Aorta (tissue), 5 donors: Measurements from ENCODE around the gene CEP128. TPM values are rescaled to one million over a fixed set of nuclear protein-coding genes. Genes with fewer than 3 reads are reported as not detected.

Source experiments
- ATAC-seq: fragments of 200-7000 bp; cut with Tn5 transposase; one replicate; pipeline ENCODE4 v1.9.1; 2022; ENCODE audit warnings: moderate library complexity; ENCODE audit not compliant: low FRiP score
- DNase-seq, 2 donors: peaks; one replicate each; pipeline ENCODE4 v3.0.0-alpha.2; 2020
- H3K27ac ChIP-seq, 2 donors: one replicate each; pipeline ENCODE4 v1.5.1; 2013; ENCODE audit warnings: low read length in 2 of 2, mild to moderate bottlenecking in 2 of 2, moderate library complexity in 2 of 2, control low read depth in 1 of 2, inconsistent platforms in 1 of 2, low read depth in 1 of 2
- H3K27me3 ChIP-seq, 2 donors: one replicate each; pipeline ENCODE4 v1.6.1; 2013; ENCODE audit warnings: control low read depth in 1 of 2, low read length in 1 of 2, mild to moderate bottlenecking in 1 of 2, moderate library complexity in 1 of 2; ENCODE audit not compliant: insufficient read depth in 2 of 2, control insufficient read depth in 1 of 2
- H3K36me3 ChIP-seq, 2 donors: one replicate each; pipeline ENCODE4 v1.6.1; 2013; ENCODE audit warnings: control low read depth in 1 of 2, low read length in 1 of 2, mild to moderate bottlenecking in 1 of 2; ENCODE audit not compliant: insufficient read depth in 2 of 2, control insufficient read depth in 1 of 2
- H3K4me1 ChIP-seq, 2 donors: one replicate each; pipeline ENCODE4 v1.6.1; 2013; ENCODE audit warnings: low read length in 2 of 2, control low read depth in 1 of 2, mild to moderate bottlenecking in 1 of 2, moderate library complexity in 1 of 2; ENCODE audit not compliant: insufficient read depth in 2 of 2, control insufficient read depth in 1 of 2
- H3K4me3 ChIP-seq, 2 donors: one replicate each; pipeline ENCODE4 v1.5.1; 2013; ENCODE audit warnings: low read length in 2 of 2, control low read depth in 1 of 2, mild to moderate bottlenecking in 1 of 2
- H3K9me3 ChIP-seq: one replicate; pipeline ENCODE4 v1.6.1; 2013; ENCODE audit warnings: mild to moderate bottlenecking, low read length; ENCODE audit not compliant: control insufficient read depth
- whole genome bisulfite sequencing, 2 donors: extraction: QIAGEN DNeasy Blood & Tissue Kit; methylation state at CpG; one replicate each; pipeline ENCODE4 v1.1.7; 2013; 5-methylcytosine and 5-hydroxymethylcytosine counted together
- intact Hi-C, 2 donors: fragments of 100-400 bp; cut with DNase I; formaldehyde crosslinking; loops; one replicate each; pipeline versions ENCODE4 v1.14.2 to v1.15.0; 2022
- polyA plus RNA-seq, 2 donors: library from polyadenylated mRNA; stranded (reverse); fragments of 200-250 nt; gene quantifications; one replicate each; pipeline ENCODE4 v1.2.3, GENCODE V29; 2013
- total RNA-seq, 2 donors: library from RNA; stranded (reverse); fragmentation: NEBNext Ultra II Directional; extraction: Animal tissue kit (Norgen Biotek cat#: 25700); gene quantifications; one replicate each; pipeline ENCODE4 v1.2.1, GENCODE V29; 2021
- donor health status: healthy with polysubstance abuse.
- donor health status: Bipolar disorder and iron deficiency.
- donor health status: DM: no; HTN: no; CAD: no.
- donor health status: DM: no; HTN: no; CAD: no.
- donor health status: DM: yes; HTN: yes; CAD: no.

CEP128 gene
- total and polyA plus RNA-seq, 4 donors, result 0.95 to 8.4 (median 4.4) TPM

- no peaks in the 10 kb centered on the region for H3K27me3 ChIP-seq
- H3K4me1 ChIP-seq, result no peaks in the 10 kb centered on the region
- no peaks in the 10 kb centered on the region for H3K36me3 ChIP-seq
- DNase-seq (no peak), ATAC-seq (no peak)
- no peak overlapping the region for H3K27ac ChIP-seq
- intact Hi-C loops, result no loop called here
- no peaks in the 10 kb centered on the region for H3K9me3 ChIP-seq
- no peak overlapping the region for H3K4me3 ChIP-seq
- WGBS, 2 donors, result 41 to 44% methylated on average over 2 of the region's 2 CpGs
Observed at GRCh38 chr14:80644826-80645225, 296.7 kb downstream of the CEP128 start.

DNA sequence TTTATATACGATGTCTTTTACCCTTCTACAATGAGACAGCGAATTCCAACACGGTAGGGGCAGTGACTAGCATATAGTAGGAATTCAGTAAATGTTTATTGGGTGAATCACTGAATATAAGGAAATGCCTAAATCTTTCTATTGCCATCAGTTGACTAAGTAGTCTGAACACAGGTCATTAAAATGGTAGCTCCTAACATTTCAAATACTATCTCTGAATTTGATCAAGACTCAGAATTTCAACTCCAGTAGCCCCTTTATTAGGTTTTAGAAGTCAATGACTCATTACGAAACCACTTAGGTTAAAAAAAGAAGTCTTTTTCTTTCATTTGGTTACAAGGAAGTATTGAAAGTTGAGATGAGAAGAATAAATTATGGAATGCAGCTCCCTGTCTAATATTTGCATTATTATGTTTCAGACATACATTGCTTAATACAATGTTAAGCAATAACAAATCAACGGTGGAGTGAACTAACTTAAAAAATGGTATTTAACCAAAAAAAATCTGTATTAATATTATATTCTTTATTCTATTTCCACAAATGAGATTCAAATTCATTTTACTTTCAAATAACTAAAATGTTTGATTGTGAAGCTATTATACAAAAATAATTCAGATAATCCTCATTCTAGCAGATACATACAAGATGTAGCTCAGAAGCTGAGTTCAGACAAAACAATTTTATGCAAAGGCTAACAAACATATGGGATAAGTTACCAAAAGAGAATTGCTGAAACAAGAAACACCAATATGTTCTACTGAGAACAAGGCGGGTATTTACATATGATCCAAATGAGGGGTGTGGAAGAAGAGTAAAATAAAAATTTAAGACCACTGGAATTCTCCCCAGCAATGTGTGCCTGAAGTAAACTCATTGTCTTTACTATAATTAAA is 302.7 kb downstream of the CEP128 start:
- H3K27me3 ChIP-seq, result no peaks in the 10 kb centered on the region
- H3K27ac ChIP-seq, result no peak overlapping the region
- ATAC-seq, result no peak
- intact Hi-C loops, result no loop called here
- H3K4me3 ChIP-seq, result no peak overlapping the region
- no peaks in the 10 kb centered on the region for H3K36me3 ChIP-seq
- no peaks in the 10 kb centered on the region for H3K9me3 ChIP-seq
- H3K4me1 ChIP-seq, result no peaks in the 10 kb centered on the region
- WGBS, 2 donors, result 90 to 92% methylated on average over 6 of the region's 6 CpGs
- no peak for DNase-seq

DNA sequence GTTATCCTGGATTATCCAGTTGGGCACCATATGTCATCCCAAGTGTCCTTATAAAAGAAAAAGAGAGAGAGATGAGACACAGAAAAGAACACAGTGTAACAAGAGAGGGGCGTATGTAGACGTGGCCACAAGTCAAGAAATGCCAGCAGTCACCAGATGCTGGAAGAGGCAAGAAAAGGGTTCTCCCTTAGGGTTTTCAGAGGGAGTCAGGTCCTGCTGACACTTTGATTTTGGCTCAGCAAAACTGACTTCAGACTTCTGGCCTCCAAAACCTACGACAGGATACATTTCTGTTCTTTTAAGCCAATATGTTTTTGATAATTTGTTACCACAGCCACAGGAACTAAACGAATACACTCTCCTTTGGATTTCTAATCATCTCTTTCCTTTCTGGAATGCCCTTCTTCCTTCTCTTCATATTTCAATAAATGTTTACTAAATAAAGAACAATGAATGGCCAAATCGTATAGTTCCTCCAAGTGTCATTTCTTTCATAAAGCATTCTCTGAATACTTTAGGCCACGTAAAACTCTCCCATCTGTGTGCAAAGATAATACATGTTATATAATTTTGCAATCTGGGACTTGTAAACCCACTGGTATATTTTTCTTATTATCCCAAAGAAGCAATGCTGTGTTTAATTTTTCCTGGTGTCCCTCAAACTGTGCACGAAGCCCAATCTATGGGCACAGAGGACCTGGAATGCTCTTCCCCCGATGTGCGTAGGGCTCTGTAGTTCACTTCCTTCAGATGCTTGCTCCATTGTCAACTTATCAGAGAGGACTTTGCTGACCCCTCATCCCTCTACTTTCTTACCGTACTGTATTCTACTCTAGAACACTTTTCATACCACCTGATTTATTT is 303.6 kb downstream of the CEP128 start:
- Histone ChIP-seq H3K36me3 (no peaks in the 10 kb centered on the region), H3K9me3 (no peaks in the 10 kb centered on the region), H3K27ac (no peak overlapping the region), H3K4me1 (no peaks in the 10 kb centered on the region), H3K4me3 (no peak overlapping the region), H3K27me3 (no peaks in the 10 kb centered on the region)
- ATAC-seq (no peak), DNase-seq (no peak)
- intact Hi-C loops, result no loop called here
- WGBS, 2 donors, result 85% methylated on average over 10 of the region's 10 CpGs

GRCh38 chr14:80636071-80636470 is 305.5 kb downstream of the CEP128 start:
- H3K27me3 ChIP-seq, result no peaks in the 10 kb centered on the region
- no peaks in the 10 kb centered on the region for H3K36me3 ChIP-seq
- no peak for ATAC-seq
- no peaks in the 10 kb centered on the region for H3K4me1 ChIP-seq
- H3K27ac ChIP-seq, result no peak overlapping the region
- DNase-seq, result no peak
- no peaks in the 10 kb centered on the region for H3K9me3 ChIP-seq
- 97 to 100% methylated on average over 1 of the region's 1 CpG for WGBS, 2 donors
- no peak overlapping the region for H3K4me3 ChIP-seq
- intact Hi-C loops, result no loop called here

DNA sequence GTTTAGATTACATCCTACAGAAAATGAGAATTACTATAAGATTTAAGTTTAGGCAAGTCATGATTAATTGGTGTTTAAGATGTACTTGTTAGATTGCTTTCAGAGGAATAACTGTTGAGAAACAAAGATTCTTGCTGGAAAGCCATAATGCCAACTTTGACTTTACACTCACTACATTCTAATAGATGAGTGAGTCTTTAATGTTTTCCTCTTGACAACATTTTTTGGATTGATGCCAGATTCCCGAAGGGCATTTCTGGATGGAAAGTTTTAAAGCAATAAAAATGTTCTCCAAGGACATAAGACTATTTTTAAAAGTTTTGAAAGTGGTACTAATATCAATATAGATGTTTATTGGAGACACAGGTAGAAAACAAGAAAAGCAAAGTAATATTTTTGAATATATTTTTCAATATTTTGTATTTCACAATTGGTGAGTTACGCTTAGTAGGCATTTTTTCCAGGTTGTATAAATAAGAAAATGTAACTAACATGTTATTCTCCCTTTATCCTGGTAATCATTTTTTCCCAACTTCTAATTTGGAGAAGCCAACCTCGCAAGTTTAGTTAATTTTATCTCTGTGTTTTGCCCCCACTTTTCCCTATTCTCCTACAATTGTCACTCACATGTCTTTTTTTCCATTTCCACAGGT is 307.3 kb downstream of the CEP128 start:
- ATAC-seq, result no peak
- H3K4me1 ChIP-seq, result no peaks in the 10 kb centered on the region
- intact Hi-C loops, result no loop called here
- 61 to 63% methylated on average over 3 of the region's 3 CpGs for WGBS, 2 donors
- no peaks in the 10 kb centered on the region for H3K9me3 ChIP-seq
- H3K27ac ChIP-seq, result no peak overlapping the region
- H3K27me3 ChIP-seq, result no peaks in the 10 kb centered on the region
- DNase-seq, result no peak
- no peak overlapping the region for H3K4me3 ChIP-seq
- no peaks in the 10 kb centered on the region for H3K36me3 ChIP-seq

DNA sequence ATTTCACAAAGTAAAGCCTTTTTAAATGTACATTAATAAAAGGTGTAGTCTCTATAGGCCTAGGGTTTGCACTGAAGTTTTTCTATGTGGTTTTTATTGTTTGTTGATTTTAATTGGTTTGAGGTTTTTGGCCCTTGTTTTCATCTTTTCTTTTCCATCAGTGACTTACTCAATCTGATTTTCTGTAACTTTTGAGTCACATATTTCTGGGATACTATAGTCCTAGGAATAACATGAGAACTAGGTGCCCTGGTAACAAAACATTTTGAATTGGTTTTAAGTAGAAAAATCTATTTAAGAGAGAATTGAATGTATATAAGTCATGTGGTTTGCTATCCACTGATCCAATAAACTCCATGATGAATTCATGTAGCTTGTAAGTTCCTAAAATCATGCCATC is 311.9 kb downstream of the CEP128 start:
- Histone ChIP-seq H3K27ac (no peak overlapping the region), H3K36me3 (no peaks in the 10 kb centered on the region), H3K4me3 (no peak overlapping the region), H3K9me3 (no peaks in the 10 kb centered on the region), H3K4me1 (no peaks in the 10 kb centered on the region), H3K27me3 (no peaks in the 10 kb centered on the region)
- no peak for ATAC-seq
- DNase-seq, result no peak
- intact Hi-C loops, result no loop called here

DNA sequence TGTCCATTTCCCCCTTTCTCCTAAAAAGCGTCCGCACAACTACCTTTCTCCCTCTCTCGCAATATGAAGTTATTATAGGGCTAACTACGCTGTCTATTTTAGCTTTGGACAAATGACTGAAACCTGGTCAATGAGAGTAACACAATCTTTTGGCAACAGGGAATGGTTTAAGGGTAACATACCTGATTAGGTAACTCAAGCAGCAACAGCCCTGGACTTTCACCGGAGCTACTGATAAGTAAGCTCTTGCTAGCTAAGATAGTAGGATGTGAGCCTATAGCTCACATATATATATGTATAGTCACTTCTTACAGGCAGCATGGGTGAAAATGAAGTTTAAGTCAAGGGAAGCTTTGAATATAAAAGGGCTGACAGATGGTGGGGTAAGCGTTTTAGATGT is 313.0 kb downstream of the CEP128 start:
- intact Hi-C loops, result no loop called here
- WGBS, 2 donors, result 84 to 87% methylated on average over 6 of the region's 6 CpGs
- Histone ChIP-seq H3K36me3 (no peaks in the 10 kb centered on the region), H3K27ac (no peak overlapping the region), H3K27me3 (no peaks in the 10 kb centered on the region), H3K4me1 (no peaks in the 10 kb centered on the region), H3K4me3 (no peak overlapping the region), H3K9me3 (no peaks in the 10 kb centered on the region)
- ATAC-seq (no peak), DNase-seq (no peak)

GRCh38 chr14:80627745-80628144 is 313.8 kb downstream of the CEP128 start:
- no peak for DNase-seq
- Histone ChIP-seq H3K4me1 (no peaks in the 10 kb centered on the region), H3K27me3 (no peaks in the 10 kb centered on the region), H3K4me3 (no peak overlapping the region), H3K27ac (no peak overlapping the region), H3K9me3 (no peaks in the 10 kb centered on the region), H3K36me3 (no peaks in the 10 kb centered on the region)
- WGBS, 2 donors, result 56 to 75% methylated on average over 2 of the region's 2 CpGs
- no peak for ATAC-seq
- intact Hi-C loops, result no loop called here
